NT2/D1 (cell line): ENCODE data around the gene CDC42EP5.

ENCODE experiments used
- SUZ12 ChIP-seq: IDR thresholded peaks from 2 replicates; pipeline ENCODE4 v1.6.1; 2011; ENCODE audit not compliant: insufficient read length, insufficient read depth; ENCODE audit errors: extremely low read depth
- YY1 ChIP-seq: IDR thresholded peaks from 2 replicates; pipeline ENCODE4 v1.6.1; 2011; ENCODE audit not compliant: insufficient read length, insufficient read depth
- ZNF274 ChIP-seq: IDR thresholded peaks from 2 replicates; pipeline ENCODE4 v1.6.1; 2011; ENCODE audit warnings: mild to moderate bottlenecking, low read depth, low read length

GRCh38 chr19:54451997-54452396 lies 21.1 kb downstream of the CDC42EP5 start:
- TF ChIP-seq YY1 (no peak), SUZ12 (no peak), ZNF274 (no peak)
